PC-9 (cell line): ENCODE data around the gene HSF5. TPM values are rescaled to one million over a fixed set of nuclear protein-coding genes. Genes with fewer than 3 reads are reported as not detected.

Experiments used
- BruUV-seq: library from RNA; stranded (reverse); fragments of 400-500 nt; replicated peaks from 2 replicates; lab custom pipeline; 2021; lab: Mats Ljungman, UMichigan
- CTCF ChIA-PET: fragments of 300-600 bp; sonication (Branson Sonifier 250); formaldehyde crosslinking; loops from one replicate; lab custom pipeline; 2022; ENCODE audit warnings: antibody characterized with exemption; lab: Charles Lee
- POLR2A ChIA-PET: fragments of 300-600 bp; sonication (Branson Sonifier 250); formaldehyde crosslinking; loops from one replicate; lab custom pipeline; 2022; ENCODE audit warnings: antibody characterized with exemption; ENCODE audit not compliant: unreplicated experiment; lab: Charles Lee
- DNase-seq, 2 experiments: peaks; one replicate each; pipeline versions ENCODE4 v3.0.0 to v3.0.0-alpha.2; 2015 to 2022; ENCODE audit warnings: mixed read lengths in 1 of 2
- H2AFZ ChIP-seq: fragments of 200-600 bp; sonication (generic); 2 replicates; pipeline ENCODE4 v1.8.1; 2017; ENCODE audit warnings: antibody characterized with exemption
- H3F3A ChIP-seq: fragments of 200-600 bp; sonication (generic); 2 replicates; pipeline ENCODE4 v1.8.1; 2017; ENCODE audit warnings: antibody characterized with exemption, mild to moderate bottlenecking, low read depth; ENCODE audit not compliant: insufficient read depth
- H3K27ac ChIP-seq: fragments of 200-600 bp; sonication (generic); 2 replicates; pipeline ENCODE4 v1.6.1; 2016; ENCODE audit warnings: mixed run types
- H3K27me3 ChIP-seq: fragments of 200-600 bp; sonication (generic); 2 replicates; pipeline ENCODE4 v1.6.1; 2016; ENCODE audit warnings: low read depth, mixed run types; ENCODE audit not compliant: insufficient read depth
- H3K36me3 ChIP-seq: fragments of 200-600 bp; sonication (generic); 2 replicates; pipeline ENCODE4 v1.6.1; 2016; ENCODE audit warnings: low read depth, mixed run types
- H3K4me1 ChIP-seq: fragments of 200-600 bp; sonication (generic); replicated peaks from 2 replicates; pipeline ENCODE4 v1.6.1; 2016; ENCODE audit warnings: mixed run types; ENCODE audit not compliant: insufficient read depth
- H3K4me2 ChIP-seq: fragments of 200-600 bp; sonication (generic); 2 replicates; pipeline ENCODE4 v1.6.1; 2017; ENCODE audit warnings: mixed run types
- H3K4me3 ChIP-seq: fragments of 200-600 bp; sonication (generic); 2 replicates; pipeline ENCODE4 v1.6.1; 2016; ENCODE audit warnings: mixed run types
- H3K79me2 ChIP-seq: fragments of 200-600 bp; sonication (generic); 2 replicates; pipeline ENCODE4 v1.6.1; 2017; ENCODE audit warnings: low read depth, mixed run types
- H3K9me2 ChIP-seq: fragments of 200-600 bp; sonication (generic); 2 replicates; pipeline ENCODE4 v1.8.1; 2017; ENCODE audit warnings: mild to moderate bottlenecking; ENCODE audit not compliant: insufficient read depth
- H3K9me3 ChIP-seq: fragments of 200-600 bp; sonication (generic); 2 replicates; pipeline ENCODE4 v1.8.1; 2016; ENCODE audit warnings: low read depth; ENCODE audit not compliant: insufficient read depth
- H4K20me1 ChIP-seq: fragments of 200-600 bp; sonication (generic); 2 replicates; pipeline ENCODE4 v1.8.1; 2017; ENCODE audit not compliant: insufficient read depth
- EZH2 ChIP-seq: fragments of 200-600 bp; sonication (generic); IDR thresholded peaks from 2 replicates; pipeline ENCODE4 v1.8.0; 2017; ENCODE audit warnings: antibody characterized with exemption, low read depth
- intact Hi-C: fragments of 100-400 bp; cut with micrococcal nuclease; formaldehyde crosslinking; loops from one replicate; pipeline ENCODE4 v1.10.0; 2022; ENCODE audit not compliant: unreplicated experiment
- total RNA-seq: library from RNA; stranded (reverse); gene quantifications from 2 replicates; pipeline ENCODE4 v1.2.3, GENCODE V29; 2021
- TF ChIP-seq, protein P1 (sequence below): fragments of 200-600 bp; sonication (generic); conservative IDR thresholded peaks from 2 replicates; pipeline ENCODE4 v1.6.1; 2017; ENCODE audit warnings: mixed run types, antibody characterized with exemption, mild to moderate bottlenecking, moderate library complexity

The HSF5 gene
- total RNA-seq, 1 experiment from 2014 or later = not detected

DNA sequence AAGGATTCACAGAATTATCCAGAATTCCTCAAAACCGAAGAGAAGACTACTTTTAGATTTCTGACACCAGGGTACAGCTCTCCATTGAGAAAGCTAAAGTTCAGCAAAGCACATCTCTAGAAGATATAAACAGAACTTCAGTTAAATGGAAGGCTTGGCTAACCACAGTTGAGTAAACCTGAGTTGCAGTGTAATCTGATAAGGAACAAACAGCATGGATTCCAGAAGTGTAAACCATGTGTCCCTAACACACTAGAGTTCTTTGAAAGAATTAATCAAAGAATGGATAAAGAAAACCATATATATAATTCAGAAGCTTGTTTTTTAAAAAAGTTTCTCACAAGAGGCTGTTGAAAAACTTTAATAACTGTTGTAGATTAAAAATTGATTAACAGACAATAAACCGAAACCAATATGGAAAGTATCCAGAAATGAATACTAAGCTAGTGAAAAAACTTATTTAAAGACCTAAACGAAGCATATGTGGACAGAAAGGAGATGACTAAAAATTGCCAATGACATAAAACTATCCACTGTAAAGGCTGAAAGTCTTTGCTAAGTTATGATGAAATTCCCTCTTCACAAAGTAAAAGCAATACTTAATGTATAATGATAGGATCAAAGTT lies 75.1 kb downstream of the HSF5 start:
- intact Hi-C loops = loop anchor here (10.0 kb wide), 1 partner anchor 198 kb away; the partner anchor contains the start of gene MKS1
- peaks cover 41% of the 10 kb centered on the region for H3K4me1 ChIP-seq
- H3K9me2 ChIP-seq = no peaks in the 10 kb centered on the region
- CTCF ChIA-PET = no interaction called here
- DNase-seq = peak in 1 of 2 experiments; percentile 53
- H3K36me3 ChIP-seq = no peaks in the 10 kb centered on the region
- no peak overlapping the region for H2AFZ ChIP-seq
- no peak overlapping the region for H3K27ac ChIP-seq
- POLR2A ChIA-PET = no interaction called here
- H3K9me3 ChIP-seq = no peaks in the 10 kb centered on the region
- no peak overlapping the region for H3K4me3 ChIP-seq
- H3F3A ChIP-seq = peaks cover 4% of the 10 kb centered on the region; the same call in 1 of the 2 replicates
- no peak for TF ChIP-seq EZH2
- TF ChIP-seq, protein P1, sequence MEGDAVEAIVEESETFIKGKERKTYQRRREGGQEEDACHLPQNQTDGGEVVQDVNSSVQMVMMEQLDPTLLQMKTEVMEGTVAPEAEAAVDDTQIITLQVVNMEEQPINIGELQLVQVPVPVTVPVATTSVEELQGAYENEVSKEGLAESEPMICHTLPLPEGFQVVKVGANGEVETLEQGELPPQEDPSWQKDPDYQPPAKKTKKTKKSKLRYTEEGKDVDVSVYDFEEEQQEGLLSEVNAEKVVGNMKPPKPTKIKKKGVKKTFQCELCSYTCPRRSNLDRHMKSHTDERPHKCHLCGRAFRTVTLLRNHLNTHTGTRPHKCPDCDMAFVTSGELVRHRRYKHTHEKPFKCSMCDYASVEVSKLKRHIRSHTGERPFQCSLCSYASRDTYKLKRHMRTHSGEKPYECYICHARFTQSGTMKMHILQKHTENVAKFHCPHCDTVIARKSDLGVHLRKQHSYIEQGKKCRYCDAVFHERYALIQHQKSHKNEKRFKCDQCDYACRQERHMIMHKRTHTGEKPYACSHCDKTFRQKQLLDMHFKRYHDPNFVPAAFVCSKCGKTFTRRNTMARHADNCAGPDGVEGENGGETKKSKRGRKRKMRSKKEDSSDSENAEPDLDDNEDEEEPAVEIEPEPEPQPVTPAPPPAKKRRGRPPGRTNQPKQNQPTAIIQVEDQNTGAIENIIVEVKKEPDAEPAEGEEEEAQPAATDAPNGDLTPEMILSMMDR = no peak
- 0 out of 2 replicates have a peak overlapping the region, but pooled peaks have one; percentile 6 for H3K4me2 ChIP-seq
- no peaks in the 10 kb centered on the region for H3K27me3 ChIP-seq
- H4K20me1 ChIP-seq = no peaks in the 10 kb centered on the region
- no TSS peak for BruUV-seq
- no peaks in the 10 kb centered on the region for H3K79me2 ChIP-seq

DNA sequence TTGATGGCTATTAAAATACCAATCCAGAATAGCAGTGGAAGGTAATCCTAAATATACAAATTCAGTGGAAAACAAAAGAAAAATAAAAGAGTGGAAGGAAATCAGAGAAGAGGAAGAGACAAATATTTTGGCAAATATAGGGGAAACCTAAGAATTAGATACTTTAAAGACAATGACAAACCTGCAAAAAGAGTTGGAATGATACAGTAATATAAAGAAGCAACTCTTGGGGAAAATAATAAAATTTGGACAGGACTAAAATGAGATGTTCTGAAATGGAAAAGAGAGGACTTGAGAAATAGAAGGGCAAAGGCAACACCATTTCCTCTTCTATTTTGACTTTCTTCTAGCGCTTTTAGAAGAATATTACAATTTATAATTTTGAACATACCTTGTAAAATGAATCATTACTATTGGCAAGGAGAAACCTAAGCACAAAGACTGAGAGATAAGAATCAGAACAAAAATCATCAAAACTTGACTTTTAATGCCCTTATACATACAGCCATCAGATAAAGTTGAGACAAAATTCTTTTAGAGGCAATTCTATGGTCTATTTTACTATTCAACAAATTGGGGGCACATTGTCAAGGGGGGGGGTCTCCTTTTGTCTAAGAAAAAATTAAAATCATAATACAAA lies 76.0 kb downstream of the HSF5 start:
- Histone ChIP-seq H2AFZ (no peak overlapping the region), H3K79me2 (no peaks in the 10 kb centered on the region), H3K4me1 (peaks cover 35% of the 10 kb centered on the region), H3K36me3 (no peaks in the 10 kb centered on the region), H3K9me3 (no peaks in the 10 kb centered on the region), H3K27ac (no peak overlapping the region), H3K9me2 (no peaks in the 10 kb centered on the region), H4K20me1 (no peaks in the 10 kb centered on the region), H3F3A (no peaks in the 10 kb centered on the region), H3K27me3 (no peaks in the 10 kb centered on the region), H3K4me2 (no peak overlapping the region), H3K4me3 (no peak overlapping the region)
- BruUV-seq = no TSS peak
- CTCF ChIA-PET = no interaction called here
- POLR2A ChIA-PET = no interaction called here
- DNase-seq = no peak
- intact Hi-C loops = loop anchor here (10.0 kb wide), 1 partner anchor 197 kb away; the partner anchor contains the start of gene MKS1
- TF ChIP-seq EZH2 = no peak
- TF ChIP-seq, protein P1 = no peak

DNA sequence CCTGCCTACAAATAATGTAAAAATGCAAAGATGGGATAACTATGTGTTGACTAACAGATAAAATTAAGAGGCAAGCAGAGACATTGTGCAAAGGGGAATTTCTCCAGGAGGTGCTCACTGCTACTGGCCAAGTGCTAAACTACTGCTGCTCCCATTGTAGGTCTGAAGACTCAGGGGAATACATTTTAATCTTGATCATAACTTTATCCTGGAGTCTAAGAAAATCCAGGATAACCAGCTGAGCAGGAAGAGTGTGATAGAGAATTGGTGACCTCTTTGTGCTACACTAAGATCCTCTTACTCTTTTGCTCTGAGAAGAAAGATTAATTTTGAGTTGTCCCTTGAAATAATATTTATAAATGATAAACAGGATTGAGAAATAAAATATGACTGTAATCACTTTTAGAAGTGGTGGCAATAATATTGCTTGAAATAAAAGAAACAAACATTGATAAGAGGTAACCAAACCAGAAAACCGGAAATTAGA lies 76.8 kb downstream of the HSF5 start:
- peak in 1 of 2 experiments; percentile 60 for DNase-seq
- CTCF ChIA-PET = no interaction called here
- H2AFZ ChIP-seq = no peak overlapping the region
- H3K4me3 ChIP-seq = no peak overlapping the region
- POLR2A ChIA-PET = no interaction called here
- intact Hi-C loops = loop anchor here (10.0 kb wide), 1 partner anchor 197 kb away; the partner anchor contains the start of gene MKS1
- no peaks in the 10 kb centered on the region for H3K9me2 ChIP-seq
- no TSS peak for BruUV-seq
- no peaks in the 10 kb centered on the region for H3K27me3 ChIP-seq
- TF ChIP-seq, protein P1 = no peak
- TF ChIP-seq EZH2 = no peak
- no peaks in the 10 kb centered on the region for H3F3A ChIP-seq
- H3K4me1 ChIP-seq = peaks cover 31% of the 10 kb centered on the region
- H3K4me2 ChIP-seq = peak overlapping the region; percentile 23; the same call in 1 of the 2 replicates
- H3K36me3 ChIP-seq = no peaks in the 10 kb centered on the region
- no peaks in the 10 kb centered on the region for H4K20me1 ChIP-seq
- H3K79me2 ChIP-seq = no peaks in the 10 kb centered on the region
- no peaks in the 10 kb centered on the region for H3K9me3 ChIP-seq
- no peak overlapping the region for H3K27ac ChIP-seq
